ENCODE data around the gene CCDC195. TPM values are rescaled to one million over a fixed set of nuclear protein-coding genes. Genes with fewer than 3 reads are reported as not detected.

The CCDC195 gene
- polyA plus RNA-seq, 1 donor from 2014 or later: not detected

GRCh38 chr2:224711859-224712665 lies 4.1 kb downstream of the CCDC195 start:
- Histone ChIP-seq H3K36me3 (ENCODE audit: insufficient read depth, low read length) (no peaks in the 10 kb centered on the region), H3K9me3 (ENCODE audit: low read length) (no peaks in the 10 kb centered on the region), H3K4me2 (ENCODE audit: low read length) (no peak overlapping the region), H2AFZ (ENCODE audit: low read depth, low read length) (no peak overlapping the region), H4K20me1 (ENCODE audit: insufficient read depth) (no peaks in the 10 kb centered on the region), H3K9me2 (ENCODE audit: insufficient read depth, low read length) (no peaks in the 10 kb centered on the region), H3K79me2 (replicated peaks; ENCODE audit: insufficient read depth, low read length) (no peaks in the 10 kb centered on the region), H3K4me3 (ENCODE audit: low read length) (no peak overlapping the region), H3K27me3 (ENCODE audit: insufficient read depth, low read depth, low read length) (no peaks in the 10 kb centered on the region), H3K9ac (ENCODE audit: low read length) (no peak overlapping the region), H3K27ac (ENCODE audit: low read length) (no peak overlapping the region), H3F3A (ENCODE audit: insufficient read depth, low read length, poor library complexity, severe bottlenecking) (no peaks in the 10 kb centered on the region)
- no peak for TF ChIP-seq EP300 (conservative IDR thresholded peaks at IDR 0.05; ENCODE audit: poor library complexity, severe bottlenecking)
- TF ChIP-seq TAF1 (IDR thresholded peaks at IDR 0.05; ENCODE audit: low read depth): no peak
- TF ChIP-seq EZH2 (IDR thresholded peaks at IDR 0.05; ENCODE audit: borderline replicate concordance, insufficient read depth, low read length, poor library complexity, severe bottlenecking): no peak
- TF ChIP-seq, protein P1, sequence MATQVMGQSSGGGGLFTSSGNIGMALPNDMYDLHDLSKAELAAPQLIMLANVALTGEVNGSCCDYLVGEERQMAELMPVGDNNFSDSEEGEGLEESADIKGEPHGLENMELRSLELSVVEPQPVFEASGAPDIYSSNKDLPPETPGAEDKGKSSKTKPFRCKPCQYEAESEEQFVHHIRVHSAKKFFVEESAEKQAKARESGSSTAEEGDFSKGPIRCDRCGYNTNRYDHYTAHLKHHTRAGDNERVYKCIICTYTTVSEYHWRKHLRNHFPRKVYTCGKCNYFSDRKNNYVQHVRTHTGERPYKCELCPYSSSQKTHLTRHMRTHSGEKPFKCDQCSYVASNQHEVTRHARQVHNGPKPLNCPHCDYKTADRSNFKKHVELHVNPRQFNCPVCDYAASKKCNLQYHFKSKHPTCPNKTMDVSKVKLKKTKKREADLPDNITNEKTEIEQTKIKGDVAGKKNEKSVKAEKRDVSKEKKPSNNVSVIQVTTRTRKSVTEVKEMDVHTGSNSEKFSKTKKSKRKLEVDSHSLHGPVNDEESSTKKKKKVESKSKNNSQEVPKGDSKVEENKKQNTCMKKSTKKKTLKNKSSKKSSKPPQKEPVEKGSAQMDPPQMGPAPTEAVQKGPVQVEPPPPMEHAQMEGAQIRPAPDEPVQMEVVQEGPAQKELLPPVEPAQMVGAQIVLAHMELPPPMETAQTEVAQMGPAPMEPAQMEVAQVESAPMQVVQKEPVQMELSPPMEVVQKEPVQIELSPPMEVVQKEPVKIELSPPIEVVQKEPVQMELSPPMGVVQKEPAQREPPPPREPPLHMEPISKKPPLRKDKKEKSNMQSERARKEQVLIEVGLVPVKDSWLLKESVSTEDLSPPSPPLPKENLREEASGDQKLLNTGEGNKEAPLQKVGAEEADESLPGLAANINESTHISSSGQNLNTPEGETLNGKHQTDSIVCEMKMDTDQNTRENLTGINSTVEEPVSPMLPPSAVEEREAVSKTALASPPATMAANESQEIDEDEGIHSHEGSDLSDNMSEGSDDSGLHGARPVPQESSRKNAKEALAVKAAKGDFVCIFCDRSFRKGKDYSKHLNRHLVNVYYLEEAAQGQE (IDR thresholded peaks at IDR 0.05; ENCODE audit: borderline replicate concordance): no peak
- TF ChIP-seq SMC3 (conservative IDR thresholded peaks at IDR 0.05; ENCODE audit: poor library complexity): no peak
- TF ChIP-seq RAD21 (conservative IDR thresholded peaks at IDR 0.05): no peak
- TF ChIP-seq POLR2AphosphoS5 (IDR thresholded peaks at IDR 0.05): no peak
- no peak for TF ChIP-seq CTCF (IDR thresholded peaks at IDR 0.05; ENCODE audit: poor library complexity, severe bottlenecking)
- no peak for TF ChIP-seq MXI1 (conservative IDR thresholded peaks at IDR 0.05; ENCODE audit: poor library complexity, severe bottlenecking)

GRCh38 chr2:224711381-224711780 lies 4.8 kb downstream of the CCDC195 start:
- no peaks in the 10 kb centered on the region for H3F3A ChIP-seq (ENCODE audit: insufficient read depth, low read length, poor library complexity, severe bottlenecking)
- H3K27me3 ChIP-seq (ENCODE audit: insufficient read depth, low read depth, low read length): no peaks in the 10 kb centered on the region
- no peaks in the 10 kb centered on the region for H3K9me2 ChIP-seq (ENCODE audit: insufficient read depth, low read length)
- no peak overlapping the region for H3K4me3 ChIP-seq (ENCODE audit: low read length)
- no peaks in the 10 kb centered on the region for H3K36me3 ChIP-seq (ENCODE audit: insufficient read depth, low read length)
- H3K79me2 ChIP-seq (replicated peaks; ENCODE audit: insufficient read depth, low read length): no peaks in the 10 kb centered on the region
- no peak overlapping the region for H3K4me2 ChIP-seq (ENCODE audit: low read length)
- no peaks in the 10 kb centered on the region for H3K9me3 ChIP-seq (ENCODE audit: low read length)
- no peaks in the 10 kb centered on the region for H4K20me1 ChIP-seq (ENCODE audit: insufficient read depth)
- no peak overlapping the region for H2AFZ ChIP-seq (ENCODE audit: low read depth, low read length)
- H3K27ac ChIP-seq (ENCODE audit: low read length): no peak overlapping the region
- TF ChIP-seq SMC3 (conservative IDR thresholded peaks at IDR 0.05; ENCODE audit: poor library complexity) (no peak), EZH2 (IDR thresholded peaks at IDR 0.05; ENCODE audit: borderline replicate concordance, insufficient read depth, low read length, poor library complexity, severe bottlenecking) (no peak), EP300 (conservative IDR thresholded peaks at IDR 0.05; ENCODE audit: poor library complexity, severe bottlenecking) (no peak), CTCF (IDR thresholded peaks at IDR 0.05; ENCODE audit: poor library complexity, severe bottlenecking) (no peak), RAD21 (conservative IDR thresholded peaks at IDR 0.05) (no peak), TAF1 (IDR thresholded peaks at IDR 0.05; ENCODE audit: low read depth) (no peak), POLR2AphosphoS5 (IDR thresholded peaks at IDR 0.05) (no peak), MXI1 (conservative IDR thresholded peaks at IDR 0.05; ENCODE audit: poor library complexity, severe bottlenecking) (no peak)
- TF ChIP-seq, protein P1 (IDR thresholded peaks at IDR 0.05; ENCODE audit: borderline replicate concordance): no peak
- H3K9ac ChIP-seq (ENCODE audit: low read length): no peak overlapping the region
